ENCODE measurements around the gene CUX1.

DNA sequence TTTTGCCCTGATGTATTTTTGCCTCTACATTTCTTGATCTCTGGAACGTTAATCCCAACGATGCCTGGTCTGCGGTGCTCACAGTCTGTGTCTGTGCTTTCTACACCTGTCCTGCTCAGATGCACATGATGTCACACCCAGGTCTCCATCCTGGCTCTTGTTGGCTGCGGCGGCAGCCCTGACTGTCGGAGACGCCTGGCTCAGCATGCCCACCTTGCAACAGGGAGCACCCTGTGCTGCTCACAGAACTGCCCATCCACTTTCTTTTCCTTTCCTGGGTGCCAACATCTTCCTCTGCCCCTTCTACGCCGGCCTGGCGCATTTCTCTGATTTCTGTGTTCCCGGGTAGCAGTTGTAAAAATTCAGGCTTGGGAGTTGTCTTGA lies 106.2 kb downstream of the CUX1 start:
- TF ChIP-seq, protein P1, sequence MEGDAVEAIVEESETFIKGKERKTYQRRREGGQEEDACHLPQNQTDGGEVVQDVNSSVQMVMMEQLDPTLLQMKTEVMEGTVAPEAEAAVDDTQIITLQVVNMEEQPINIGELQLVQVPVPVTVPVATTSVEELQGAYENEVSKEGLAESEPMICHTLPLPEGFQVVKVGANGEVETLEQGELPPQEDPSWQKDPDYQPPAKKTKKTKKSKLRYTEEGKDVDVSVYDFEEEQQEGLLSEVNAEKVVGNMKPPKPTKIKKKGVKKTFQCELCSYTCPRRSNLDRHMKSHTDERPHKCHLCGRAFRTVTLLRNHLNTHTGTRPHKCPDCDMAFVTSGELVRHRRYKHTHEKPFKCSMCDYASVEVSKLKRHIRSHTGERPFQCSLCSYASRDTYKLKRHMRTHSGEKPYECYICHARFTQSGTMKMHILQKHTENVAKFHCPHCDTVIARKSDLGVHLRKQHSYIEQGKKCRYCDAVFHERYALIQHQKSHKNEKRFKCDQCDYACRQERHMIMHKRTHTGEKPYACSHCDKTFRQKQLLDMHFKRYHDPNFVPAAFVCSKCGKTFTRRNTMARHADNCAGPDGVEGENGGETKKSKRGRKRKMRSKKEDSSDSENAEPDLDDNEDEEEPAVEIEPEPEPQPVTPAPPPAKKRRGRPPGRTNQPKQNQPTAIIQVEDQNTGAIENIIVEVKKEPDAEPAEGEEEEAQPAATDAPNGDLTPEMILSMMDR (IDR thresholded peaks at IDR 0.05; ENCODE audit: low read depth, low read length, poor library complexity, severe bottlenecking): no peak
- no peak for TF ChIP-seq EZH2phosphoT487 (IDR thresholded peaks at IDR 0.05; ENCODE audit: borderline replicate concordance, low read length)
